Measurements from ENCODE around the gene NUDCD2.

NUDCD2 gene

DNA sequence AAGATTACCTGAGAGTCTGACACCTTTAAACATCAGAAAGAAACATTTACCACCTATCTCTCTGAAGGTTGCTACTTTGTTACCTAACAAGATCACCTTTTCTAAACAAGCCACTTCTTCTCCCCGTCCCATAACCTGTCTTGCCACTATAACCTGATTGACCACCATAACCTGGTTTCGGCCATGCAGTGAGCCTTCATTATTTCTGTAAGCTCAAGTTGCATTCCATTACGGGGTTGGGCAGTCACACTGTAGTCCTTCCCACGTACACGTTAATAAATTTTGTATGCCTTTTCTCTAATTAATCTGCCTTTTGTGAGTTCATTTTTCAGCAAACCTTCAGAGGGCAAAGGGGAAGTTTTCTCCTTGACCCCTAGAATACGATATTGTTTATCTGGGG lies 50.5 kb downstream of the NUDCD2 start:
- no peak for TF ChIP-seq TAF1 (IDR thresholded peaks at IDR 0.05; ENCODE audit: low read depth)
- TF ChIP-seq TCF12 (IDR thresholded peaks at IDR 0.05; ENCODE audit: low read depth), result no peak
- TF ChIP-seq FOXM1 (IDR thresholded peaks at IDR 0.05; ENCODE audit: borderline replicate concordance, low read depth), result no peak
- TF ChIP-seq YY1 (IDR thresholded peaks at IDR 0.05; ENCODE audit: low read depth), result no peak
- no peak for TF ChIP-seq EGR1 (IDR thresholded peaks at IDR 0.05)
- TF ChIP-seq RAD21 (IDR thresholded peaks at IDR 0.05; ENCODE audit: low read depth), result no peak
- TF ChIP-seq, protein P1, sequence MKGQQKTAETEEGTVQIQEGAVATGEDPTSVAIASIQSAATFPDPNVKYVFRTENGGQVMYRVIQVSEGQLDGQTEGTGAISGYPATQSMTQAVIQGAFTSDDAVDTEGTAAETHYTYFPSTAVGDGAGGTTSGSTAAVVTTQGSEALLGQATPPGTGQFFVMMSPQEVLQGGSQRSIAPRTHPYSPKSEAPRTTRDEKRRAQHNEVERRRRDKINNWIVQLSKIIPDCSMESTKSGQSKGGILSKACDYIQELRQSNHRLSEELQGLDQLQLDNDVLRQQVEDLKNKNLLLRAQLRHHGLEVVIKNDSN (IDR thresholded peaks at IDR 0.05), result no peak
- no peak for TF ChIP-seq EP300 (IDR thresholded peaks at IDR 0.05; ENCODE audit: borderline replicate concordance)
- no peak for TF ChIP-seq REST (IDR thresholded peaks at IDR 0.05; ENCODE audit: low read depth)
- TF ChIP-seq, protein P2, sequence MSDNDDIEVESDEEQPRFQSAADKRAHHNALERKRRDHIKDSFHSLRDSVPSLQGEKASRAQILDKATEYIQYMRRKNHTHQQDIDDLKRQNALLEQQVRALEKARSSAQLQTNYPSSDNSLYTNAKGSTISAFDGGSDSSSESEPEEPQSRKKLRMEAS (IDR thresholded peaks at IDR 0.05), result no peak
- TF ChIP-seq TEAD4 (IDR thresholded peaks at IDR 0.05), result no peak

- TF ChIP-seq FOXM1 (IDR thresholded peaks at IDR 0.05; ENCODE audit: borderline replicate concordance, low read depth), result no peak
- TF ChIP-seq RAD21 (IDR thresholded peaks at IDR 0.05; ENCODE audit: low read depth), result peak; percentile 87
These were observed 51.5 kb downstream of the NUDCD2 start for GRCh38 chr5:163408311-163408923.

- TF ChIP-seq, protein P2 (IDR thresholded peaks at IDR 0.05), result no peak
- TF ChIP-seq TEAD4 (IDR thresholded peaks at IDR 0.05) (no peak), ZBTB7A (IDR thresholded peaks at IDR 0.05; ENCODE audit: low read depth) (no peak), REST (IDR thresholded peaks at IDR 0.05; ENCODE audit: low read depth) (no peak), NFIC (IDR thresholded peaks at IDR 0.05) (no peak)
- TF ChIP-seq, protein P1 (IDR thresholded peaks at IDR 0.05), result no peak
These were observed 52.8 kb downstream of the NUDCD2 start for GRCh38 chr5:163407034-163407655.

GRCh38 chr5:163404364-163405173 lies 55.3 kb downstream of the NUDCD2 start:
- TF ChIP-seq TCF12 (IDR thresholded peaks at IDR 0.05; ENCODE audit: low read depth), result no peak
- TF ChIP-seq RAD21 (IDR thresholded peaks at IDR 0.05; ENCODE audit: low read depth), result no peak
- no peak for TF ChIP-seq REST (IDR thresholded peaks at IDR 0.05; ENCODE audit: low read depth)
- no peak for TF ChIP-seq TAF1 (IDR thresholded peaks at IDR 0.05; ENCODE audit: low read depth)
- TF ChIP-seq YY1 (IDR thresholded peaks at IDR 0.05; ENCODE audit: low read depth), result no peak
- TF ChIP-seq, protein P2 (IDR thresholded peaks at IDR 0.05), result no peak
- no peak for TF ChIP-seq TEAD4 (IDR thresholded peaks at IDR 0.05)
- no peak for TF ChIP-seq NFIC (IDR thresholded peaks at IDR 0.05)
- no peak for TF ChIP-seq CEBPB (IDR thresholded peaks at IDR 0.05)

Data from Ishikawa (cell line).